NCI-H2081 treated with DMSO at 0.1 percent for 48 hours (cell line): ENCODE results near the gene NPDC1.
"Not testable (repeated sequence)": the region's sequence is repeated elsewhere in the genome, so short reads cannot be mapped to it uniquely, and the experiment has no call there.

Experiments used
- DNase-seq: peaks from one replicate; lab custom pipeline; 2025; lab: John Stamatoyannopoulos, UW

Gene NPDC1

DNA sequence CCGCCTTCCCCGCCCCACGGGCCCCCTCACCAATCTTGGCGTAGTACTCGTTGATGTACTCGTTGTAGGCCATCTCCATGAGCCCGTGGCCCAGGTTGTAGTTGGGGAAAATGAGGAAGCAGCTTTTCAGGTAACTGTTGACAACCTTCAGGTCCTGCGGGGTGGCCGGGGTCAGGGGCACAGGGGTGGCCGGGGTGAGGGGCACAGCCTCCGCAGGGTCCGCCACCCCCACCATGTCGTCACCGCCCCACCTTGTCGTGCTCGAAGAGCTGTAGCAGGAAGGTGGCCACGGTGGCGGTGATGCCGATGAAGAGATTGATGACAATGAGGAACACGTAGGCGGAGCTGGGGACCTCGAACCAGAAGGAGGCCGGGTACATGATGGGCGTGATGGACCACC, 34.8 kb downstream of the NPDC1 start:
- no peak for DNase-seq

DNA sequence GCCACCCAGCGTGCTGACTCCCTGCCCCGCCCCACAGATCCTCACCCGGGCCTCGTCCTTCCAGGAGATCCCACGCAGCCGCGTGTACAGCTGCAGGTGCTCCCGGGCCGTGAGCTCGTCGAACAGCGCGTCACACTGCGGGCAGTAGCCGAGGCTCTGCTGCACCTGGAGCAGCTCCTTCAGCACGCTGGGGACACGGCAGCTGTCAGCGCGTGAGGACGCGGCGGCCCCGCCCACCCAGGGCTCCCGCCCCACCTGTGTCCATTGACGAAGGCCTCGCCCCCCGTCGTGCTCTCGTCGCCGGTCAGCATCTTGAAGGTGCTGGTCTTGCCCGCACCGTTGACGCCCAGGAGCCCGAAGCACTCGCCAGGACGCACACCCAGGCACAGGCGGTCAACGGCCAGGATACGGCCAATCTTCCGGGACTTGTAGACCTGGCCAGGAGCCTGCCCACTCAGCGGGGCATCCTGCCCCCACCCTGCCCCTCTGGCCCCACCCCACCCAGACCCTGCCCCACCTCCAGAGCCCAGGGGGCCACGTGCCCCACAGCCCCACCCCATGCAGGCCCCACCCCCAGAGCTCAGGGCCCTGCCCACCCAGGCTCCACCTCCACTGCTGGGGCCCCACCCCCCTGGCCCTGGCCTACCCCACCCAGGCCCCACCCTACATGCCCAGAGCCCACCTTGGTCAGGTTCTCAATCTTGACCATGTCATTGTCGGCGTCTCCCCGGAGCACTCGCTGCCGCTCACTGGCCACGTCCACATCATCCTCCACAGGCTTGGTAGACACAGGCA, 35.8 kb downstream of the NPDC1 start:
- DNase-seq: no peak

DNA sequence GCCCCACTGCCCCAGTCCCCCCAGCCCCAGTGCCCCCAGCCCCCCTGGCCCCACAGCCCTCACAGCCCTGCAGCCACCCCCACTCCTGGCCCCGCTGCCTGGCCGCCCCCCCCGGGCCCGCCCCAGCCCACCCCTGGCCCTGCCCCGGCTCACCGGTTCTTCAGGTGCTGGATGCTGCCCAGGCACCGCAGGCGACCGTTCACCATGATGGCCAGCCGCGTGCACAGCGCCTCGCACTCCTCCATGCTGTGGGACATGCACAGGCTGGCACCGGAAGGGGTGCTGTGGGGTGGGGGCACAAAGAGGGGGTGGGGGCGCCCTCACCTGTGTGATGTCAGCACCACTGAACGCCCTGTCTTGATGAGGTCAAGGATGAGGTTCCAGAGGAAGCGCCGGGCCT, 36.8 kb downstream of the NPDC1 start:
- no peak for DNase-seq

DNA sequence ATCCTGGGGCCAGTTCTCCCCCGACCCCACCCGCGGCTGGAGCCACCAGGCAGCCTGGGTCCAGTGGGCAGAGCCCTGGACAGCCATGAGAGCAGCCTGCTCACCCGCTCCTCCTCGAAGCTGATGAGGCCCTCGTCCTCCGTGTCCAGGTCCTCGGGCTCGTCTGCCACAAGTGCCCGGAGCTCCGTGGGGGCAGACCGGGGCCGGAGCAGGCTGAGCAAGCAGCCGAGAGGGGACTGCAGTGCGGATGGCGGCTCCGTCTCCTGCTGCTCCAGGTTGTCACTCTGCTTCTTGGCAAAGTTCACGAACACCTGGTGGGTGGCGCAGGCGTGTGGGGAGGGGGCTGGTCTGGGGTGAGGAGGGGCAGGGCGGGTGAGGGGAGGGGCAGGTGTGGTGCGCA, 37.7 kb downstream of the NPDC1 start:
- DNase-seq: no peak

DNA sequence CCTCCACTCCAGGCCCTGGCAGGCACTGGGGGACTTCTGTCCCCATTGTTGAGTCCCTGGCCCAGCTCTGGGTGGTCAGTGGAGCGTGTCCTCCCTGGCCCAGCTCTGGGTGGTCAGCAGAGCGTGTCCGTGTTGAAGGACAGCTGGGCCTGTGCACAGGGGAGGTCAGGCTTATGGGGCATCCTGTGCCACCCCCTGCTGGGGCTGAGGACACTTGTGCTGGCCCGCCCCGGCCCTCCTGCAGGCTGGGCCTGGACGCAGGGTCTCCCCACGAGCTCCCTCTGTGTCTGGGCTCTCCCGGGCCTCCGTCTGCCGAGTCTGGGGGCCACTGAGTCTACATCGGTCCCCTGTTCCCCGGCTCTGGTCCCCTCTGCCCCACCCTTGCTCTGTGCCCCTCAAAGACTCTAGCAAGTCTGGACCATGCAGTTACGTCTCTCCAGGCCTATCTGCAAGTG, 38.1 kb downstream of the NPDC1 start:
- DNase-seq: no peak

DNA sequence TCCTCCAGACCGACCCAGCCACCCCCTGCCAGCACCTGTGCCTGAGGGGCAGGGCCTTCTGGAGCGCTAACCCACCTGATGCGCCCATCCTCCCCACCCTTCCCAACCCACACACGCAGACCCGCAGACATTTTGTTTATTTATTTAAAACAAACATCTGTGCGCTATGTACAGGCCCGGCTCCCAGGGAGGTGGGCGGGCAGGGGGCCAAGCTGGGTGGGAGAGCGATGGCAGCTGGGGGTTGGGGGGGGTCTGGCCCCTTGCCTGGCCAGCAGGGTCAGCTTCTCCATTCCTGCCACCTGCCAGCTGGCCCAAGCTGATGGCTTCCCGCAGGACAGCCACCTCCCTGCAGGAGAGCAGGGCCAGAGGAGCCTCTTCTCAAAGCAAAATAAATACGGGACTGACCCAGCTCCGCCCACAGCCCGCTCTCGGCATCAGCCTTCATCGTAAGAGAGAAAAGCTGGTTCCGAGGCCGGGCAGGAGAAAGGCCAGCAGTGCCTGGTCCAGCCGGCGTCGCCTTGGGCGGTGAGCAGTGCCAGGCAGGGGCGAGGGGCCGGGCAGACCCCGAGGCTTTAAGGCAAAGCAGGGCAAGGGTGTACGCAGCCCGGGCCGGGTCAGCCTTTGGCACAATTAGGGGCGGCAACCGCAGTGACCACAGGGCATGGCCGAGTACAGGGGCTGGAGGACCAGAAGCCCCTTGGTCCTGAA, 38.7 kb downstream of the NPDC1 start:
- DNase-seq: no peak

DNA sequence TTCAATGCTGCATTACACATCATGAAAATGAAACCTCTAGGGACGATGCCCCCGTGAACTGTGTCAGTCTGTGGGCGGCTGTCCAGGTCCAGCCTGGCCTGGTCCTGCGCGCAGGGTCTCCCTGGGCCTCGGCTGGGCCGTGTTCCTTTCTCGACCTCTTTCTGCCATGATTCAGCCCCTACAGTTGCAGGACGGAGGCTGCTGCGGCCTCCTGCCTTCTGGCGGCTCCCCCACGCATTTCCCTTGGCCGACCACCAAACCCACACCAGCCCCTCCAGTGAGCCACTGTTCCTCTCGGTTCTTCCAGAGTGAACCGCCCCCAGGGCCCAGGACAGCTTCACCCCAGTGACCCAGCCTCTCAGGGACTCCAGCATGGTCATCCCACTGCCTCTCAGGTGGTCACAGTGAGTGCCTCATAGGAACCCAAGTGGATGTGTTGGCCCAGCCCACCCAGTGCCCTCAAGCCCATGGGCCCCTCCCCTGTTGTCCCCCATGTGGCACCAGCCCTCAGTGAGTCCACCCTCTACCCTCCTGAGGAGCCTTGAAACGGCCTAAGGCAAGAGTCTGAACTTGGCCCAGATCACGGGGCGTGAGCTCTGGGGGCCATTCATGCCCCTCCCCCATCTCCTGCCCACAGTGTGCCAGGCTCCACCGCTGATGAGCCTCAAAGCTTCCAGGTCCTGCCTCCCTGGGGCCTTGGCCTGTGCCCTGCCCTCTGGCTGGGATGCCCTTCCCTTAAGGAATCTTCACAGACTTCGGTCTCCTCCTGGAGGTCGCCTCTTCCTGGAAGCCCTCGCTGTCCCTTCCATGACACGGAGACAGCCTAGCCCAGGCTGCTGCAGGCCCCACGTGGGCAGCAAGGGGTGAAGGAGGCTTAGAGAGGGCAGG, 39.6 kb downstream of the NPDC1 start:
- DNase-seq: no peak

DNA sequence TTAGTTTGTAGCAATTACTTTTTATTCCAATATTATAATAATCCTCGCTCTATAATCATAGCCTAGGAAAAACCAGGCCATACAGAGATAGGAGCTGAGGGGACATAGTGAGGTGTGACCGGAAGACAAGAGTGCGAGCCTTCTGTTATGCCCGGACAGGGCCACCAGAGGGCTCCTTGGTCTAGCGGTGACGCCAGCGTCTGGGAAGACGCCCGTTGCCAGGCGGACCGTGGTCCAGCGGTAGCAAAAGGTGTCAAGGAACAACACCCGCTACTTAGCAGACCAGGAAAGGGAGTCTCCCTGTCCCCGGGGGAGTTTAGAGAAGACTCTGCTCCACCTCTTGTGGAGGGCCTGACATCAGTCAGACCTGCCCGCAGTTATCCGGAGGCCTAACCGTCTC, 41.7 kb downstream of the NPDC1 start:
- DNase-seq: not testable (repeated sequence)

DNA sequence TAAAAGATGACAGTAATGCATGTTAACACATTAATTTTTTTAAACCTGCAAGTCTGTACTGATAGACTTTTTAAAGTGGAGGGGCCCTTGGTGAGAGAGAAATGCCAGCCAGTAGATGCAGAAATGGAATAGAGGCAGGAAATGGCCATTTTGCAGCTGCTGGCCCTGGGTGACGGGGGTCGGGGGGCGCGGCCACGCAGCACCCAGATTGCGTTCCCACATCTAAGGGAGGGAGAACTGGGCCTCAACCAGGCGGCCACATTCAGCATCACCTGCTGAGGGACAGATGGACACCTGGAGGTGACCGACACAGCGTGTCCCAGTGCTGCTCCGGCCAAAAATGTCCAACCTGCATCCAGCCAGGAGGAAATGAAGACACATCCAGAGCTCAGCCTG, 43.3 kb downstream of the NPDC1 start:
- no peak for DNase-seq

DNA sequence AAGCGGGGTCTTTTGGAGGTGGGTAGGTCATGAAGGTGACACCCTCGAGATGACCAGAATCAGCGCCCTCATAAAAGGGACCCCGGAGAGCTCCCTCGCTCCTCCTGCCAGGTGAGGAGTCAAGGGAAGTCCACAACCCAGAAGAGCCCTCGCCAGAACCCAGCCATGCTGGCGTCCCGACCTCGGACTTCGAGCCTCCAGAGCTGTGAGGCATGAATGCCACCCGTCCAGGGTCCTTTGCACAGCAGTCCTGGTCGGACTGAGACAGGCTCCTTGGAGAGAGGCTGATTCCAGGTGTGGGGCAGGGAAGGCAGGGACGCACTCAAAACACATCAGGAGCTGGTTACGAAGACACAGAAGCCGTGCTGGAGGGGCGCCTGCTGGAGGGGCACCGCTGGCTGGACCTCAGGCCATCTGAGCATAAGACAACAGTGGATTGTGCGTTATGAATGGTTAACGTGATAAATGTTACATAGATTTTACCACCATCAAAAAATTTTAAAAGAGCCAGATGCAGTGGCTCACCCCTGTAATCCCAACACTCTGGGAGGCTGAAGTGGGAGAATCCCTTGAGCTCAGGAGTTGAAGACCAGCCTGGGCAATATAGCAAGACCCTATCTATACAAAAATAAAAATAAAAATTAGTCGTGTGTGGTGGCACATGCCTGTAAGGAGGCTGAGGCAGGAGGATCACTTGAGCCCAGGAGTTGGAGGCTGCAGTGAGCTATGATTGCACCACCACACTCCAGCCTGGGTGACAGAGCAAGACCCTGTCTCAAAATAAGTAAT, 43.9 kb downstream of the NPDC1 start:
- no peak for DNase-seq

DNA sequence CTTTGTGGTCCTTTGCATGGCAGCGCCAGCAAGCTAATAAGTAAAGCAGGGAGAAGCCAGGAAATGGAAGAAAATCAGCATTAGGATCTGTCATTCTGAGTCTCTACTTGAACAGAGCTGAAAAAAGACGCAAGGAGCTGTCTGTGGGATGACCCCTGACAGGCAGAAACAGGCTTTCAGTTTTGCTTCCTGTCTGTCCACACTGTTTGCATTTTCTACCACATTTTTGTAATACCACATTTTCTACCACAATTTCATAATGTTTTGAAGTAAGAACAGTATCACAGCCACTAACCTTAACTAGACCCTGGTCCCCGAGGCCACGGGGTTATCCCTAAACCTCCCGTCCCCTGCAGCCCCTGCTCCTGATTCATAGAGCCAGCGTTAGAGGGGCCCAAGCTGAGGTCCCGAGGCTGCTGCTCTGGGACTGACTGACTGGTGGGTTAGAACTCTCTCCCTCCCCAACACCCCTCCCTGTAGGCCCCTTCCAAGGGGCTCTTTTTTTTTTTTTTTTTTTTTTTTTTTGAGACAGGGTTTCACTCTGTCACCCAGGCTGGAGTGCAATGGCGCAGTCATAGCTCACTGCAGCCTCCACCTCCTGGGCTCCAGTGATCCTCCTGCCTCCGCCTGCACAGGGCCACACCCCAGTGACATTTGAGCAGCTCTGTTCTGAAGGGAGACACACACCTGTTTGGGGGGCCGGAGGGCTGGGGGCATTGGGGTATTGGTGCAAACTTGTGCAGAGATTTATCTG, 45.6 kb downstream of the NPDC1 start:
- DNase-seq: no peak

DNA sequence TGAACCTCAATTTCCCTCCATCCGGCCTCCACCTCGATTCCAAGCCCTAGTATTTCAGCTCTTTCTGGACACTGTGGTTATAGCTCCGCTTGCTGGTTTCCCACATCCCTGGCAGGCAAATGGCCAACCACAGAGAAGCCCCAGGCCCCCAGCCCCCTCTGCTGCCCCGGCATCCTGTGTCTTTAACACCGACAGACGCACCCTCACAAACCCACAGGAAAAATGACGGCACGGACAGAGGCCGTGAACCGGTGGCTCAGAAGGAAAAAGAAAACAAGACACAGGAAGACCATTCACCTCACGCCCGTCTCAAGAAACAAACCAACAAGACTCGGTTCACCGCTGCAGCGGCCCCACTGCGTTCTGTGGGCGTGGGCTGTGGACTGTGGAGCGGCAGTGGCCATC, 48.1 kb downstream of the NPDC1 start:
- no peak for DNase-seq

DNA sequence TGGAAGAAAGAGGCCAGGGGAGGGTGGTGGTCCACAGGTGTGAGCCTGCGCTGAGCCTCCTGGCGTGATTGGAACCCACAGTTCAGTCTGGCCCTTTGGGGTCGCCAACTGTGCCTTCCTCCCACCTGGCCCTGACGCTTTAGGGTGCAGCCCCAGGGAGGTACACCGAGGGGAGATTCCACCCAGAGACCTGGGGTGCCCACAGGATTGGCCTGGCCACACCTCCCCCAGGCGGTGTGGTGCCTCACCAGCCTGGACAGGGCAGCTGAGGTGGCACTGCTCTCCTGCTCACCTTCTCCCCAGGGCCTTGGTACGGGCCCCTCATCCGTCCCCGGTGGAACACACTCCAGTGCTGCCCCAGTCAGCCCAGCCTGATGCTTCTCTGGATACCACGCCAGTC, 48.6 kb downstream of the NPDC1 start:
- DNase-seq: no peak

DNA sequence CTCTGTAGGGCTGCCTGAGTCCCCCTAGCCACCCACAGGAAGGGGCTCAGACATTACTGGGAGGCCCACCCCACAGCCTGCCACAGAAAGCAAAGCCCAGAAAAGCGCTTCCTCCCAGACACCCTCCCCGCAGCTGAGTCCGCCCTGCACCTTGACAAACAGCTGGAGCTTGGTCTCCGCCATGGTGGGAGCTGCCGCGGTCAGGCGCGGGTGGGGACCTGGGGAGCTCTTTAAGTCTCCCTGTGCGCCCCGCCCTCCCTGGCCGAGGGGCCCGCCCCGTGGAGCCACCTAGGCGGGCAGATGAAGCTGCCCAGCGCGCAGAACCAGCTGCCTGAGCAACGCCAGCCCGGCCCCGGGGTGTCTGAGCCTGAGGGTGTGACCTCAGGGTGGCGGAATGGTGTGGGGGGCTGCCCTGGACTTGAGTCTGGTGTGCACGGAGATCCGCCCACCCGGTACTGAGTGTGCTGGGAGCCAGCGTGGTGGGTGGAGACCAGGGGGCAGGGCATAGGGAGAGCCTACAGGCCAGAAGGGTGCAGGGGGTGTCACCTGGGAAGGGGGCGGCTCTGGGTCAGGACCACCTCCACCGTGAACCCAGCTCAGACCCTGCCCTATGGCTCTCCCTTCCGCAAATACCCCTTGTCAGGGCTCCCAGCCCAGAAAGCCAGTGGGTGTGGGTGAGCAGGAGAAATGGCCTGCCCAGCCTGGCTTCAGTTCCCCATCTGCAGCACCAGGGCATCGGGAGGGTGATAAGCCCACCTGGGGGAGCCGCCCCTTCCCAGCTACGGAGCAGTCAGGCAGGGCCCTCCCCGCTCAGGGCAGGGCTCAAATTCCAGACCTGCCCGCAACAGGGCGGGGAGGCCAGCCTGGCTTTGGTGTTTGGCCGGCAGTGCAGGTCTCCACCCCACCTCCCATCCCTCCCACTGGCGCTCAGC, 49.4 kb downstream of the NPDC1 start, which contains the start of gene CLIC3:
CLIC3 (minus strand) TSS at position 208 of the 932 bp plus-strand sequence; CDS start at position 183, 25 bp downstream.
- no peak for DNase-seq

DNA sequence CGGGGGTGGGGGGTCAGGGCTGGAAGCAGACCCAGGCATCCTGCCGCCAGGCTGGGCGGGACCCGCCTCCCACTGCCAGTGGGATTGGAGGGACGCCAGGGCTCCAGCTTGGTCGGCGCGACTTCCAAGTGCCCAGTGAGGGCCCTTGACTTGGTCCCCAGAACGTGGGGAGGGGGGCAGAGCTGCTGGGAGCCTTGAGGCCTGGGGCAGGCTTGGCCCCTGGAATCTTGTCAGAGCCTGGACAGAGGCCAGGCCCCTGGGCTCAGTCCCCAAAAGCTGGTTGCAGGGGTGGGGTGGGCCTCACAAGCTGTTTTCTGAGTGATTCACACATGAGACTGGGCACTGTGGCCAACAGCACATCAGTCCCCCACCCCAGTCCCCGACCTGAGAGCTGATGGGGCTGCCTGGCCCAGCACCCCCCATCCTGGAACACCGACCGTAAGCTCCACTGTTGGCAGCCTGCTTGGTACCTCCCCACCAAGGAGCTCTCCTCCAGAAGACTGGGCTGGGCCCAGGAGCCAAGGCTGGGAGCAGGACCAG, 50.1 kb downstream of the NPDC1 start:
- DNase-seq: no peak

DNA sequence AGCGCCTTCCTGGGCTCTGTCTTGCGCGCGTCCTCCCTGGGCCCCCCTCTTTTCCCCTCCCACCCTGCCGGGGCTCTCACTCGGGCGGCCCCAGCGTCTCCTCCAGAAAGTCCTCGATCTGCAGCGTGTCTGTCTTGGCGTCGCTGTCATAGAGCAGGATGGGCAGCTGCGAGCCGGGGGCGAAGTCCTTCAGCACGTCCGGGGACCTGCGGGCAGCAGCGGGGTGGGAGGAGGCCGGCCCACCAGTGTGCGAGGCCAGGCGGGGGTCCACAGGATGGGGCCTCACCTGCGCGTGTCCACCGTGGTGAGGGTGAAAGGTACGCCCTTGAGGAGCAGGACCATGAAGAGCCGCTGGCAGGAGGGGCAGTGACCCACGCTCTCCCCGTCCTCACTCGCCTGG, 50.6 kb downstream of the NPDC1 start:
- no peak for DNase-seq

DNA sequence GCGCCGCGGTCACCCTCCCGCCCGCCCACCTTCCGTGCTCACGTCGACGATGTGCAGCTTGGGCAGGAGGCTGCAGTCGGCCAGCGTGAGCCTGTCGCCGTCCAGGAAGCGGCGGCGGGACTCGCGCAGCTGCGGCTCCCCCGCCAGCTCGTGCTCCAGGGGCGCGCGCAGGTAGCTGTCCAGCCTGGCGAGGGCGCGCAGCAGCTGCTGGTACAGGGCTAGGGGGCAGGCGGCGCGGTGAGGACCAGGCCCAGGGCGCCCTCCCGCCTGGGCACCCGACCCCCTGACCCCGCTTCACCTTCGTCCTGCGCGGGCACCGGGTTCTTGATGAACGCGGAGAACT, 51.1 kb downstream of the NPDC1 start:
- DNase-seq: no peak

DNA sequence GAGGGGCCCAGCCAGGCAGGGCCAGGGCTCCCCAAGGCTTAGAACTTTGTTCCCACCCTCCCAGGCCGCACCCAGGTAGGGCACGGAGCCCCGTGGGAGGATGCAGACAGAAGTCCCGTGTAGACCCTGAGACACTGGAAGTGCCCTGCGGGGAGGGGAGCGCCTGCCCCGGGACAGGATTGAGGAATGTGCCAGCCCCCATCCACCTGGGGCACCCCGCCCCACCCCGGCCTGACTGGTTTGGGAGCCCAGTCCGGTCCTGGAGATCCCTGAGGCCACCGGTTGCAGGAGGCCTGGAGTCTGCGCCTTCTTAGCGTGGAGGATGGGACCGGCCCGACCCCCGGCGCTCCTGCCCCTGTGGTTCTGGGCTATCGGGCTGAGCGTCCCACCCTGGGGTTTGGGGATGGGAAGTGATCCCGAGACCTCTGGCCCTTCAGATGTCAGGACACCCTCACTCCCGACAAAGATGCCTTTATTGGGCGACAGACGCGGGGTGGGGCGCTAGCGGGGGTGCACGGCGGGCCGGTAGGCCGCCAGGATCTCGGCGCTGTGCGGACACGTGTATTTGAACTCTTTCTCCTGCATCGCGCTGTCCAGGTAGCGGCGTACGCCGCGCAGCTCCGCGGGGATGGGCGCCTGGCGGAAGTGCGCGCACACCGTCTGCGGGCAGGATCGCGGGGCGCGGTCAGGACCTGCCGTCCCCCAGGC, 51.6 kb downstream of the NPDC1 start:
- no peak for DNase-seq

DNA sequence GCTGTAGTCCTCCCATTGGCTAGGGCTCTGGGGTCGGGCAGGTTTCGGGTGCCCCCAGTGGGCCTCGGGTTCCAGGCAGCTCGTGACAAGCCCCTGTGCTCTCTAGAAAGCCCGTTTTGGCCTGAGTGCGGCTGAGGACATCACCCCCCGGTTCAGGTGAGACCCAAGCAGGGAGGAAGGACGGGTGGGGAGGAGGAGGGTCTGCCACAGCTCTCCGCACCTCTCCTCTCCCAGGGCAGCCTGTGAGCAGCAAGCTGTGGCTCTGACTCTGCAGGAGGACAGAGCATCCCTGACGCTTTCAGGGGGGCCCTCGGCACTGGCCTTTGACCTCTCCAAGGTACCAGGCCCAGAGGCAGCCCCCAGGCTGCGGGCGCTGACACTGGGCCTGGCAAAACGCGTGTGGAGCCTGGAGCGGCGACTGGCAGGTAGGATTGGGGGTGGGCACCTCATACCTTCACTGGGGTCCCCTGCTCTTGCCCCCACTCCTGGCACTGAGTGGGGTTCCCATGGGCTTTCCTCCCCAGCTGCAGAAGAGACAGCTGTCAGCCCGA, 53.1 kb downstream of the NPDC1 start:
- DNase-seq: no peak
